HepG2 (cell line): ENCODE data around the gene SUPT6H. TPM values are rescaled to one million over a fixed set of nuclear protein-coding genes. Genes with fewer than 3 reads are reported as not detected.

ENCODE experiments used
- AKAP8 ChIP-seq: sonication (generic); formaldehyde crosslinking; IDR thresholded peaks from 2 replicates; pipeline ENCODE4 v1.5.1; 2020; ENCODE audit warnings: mild to moderate bottlenecking, missing genetic modification reagents
- BRD4 ChIP-seq: sonication (generic); formaldehyde crosslinking; IDR thresholded peaks from 2 replicates; pipeline ENCODE4 v1.4.0; 2020; ENCODE audit warnings: missing genetic modification reagents
- DNMT1 ChIP-seq: sonication (generic); formaldehyde crosslinking; IDR thresholded peaks from 2 replicates; pipeline ENCODE4 v1.5.1; 2020; ENCODE audit warnings: mild to moderate bottlenecking, missing genetic modification reagents
- KDM6A ChIP-seq: IDR thresholded peaks from 2 replicates; pipeline ENCODE4 v1.6.1; 2016; ENCODE audit warnings: low read depth
- MAF1 ChIP-seq: sonication (generic); formaldehyde crosslinking; IDR thresholded peaks from 2 replicates; pipeline ENCODE4 v1.5.0; 2020; ENCODE audit warnings: missing genetic modification reagents, borderline replicate concordance
- PAF1 ChIP-seq: IDR thresholded peaks from 2 replicates; pipeline ENCODE4 v1.6.1; 2016; ENCODE audit warnings: missing genetic modification reagents, missing compliant biosample characterization
- PRDM15 ChIP-seq: sonication (generic); formaldehyde crosslinking; IDR thresholded peaks from 2 replicates; pipeline ENCODE4 v1.4.0; 2020; ENCODE audit warnings: missing genetic modification reagents
- RBM22 ChIP-seq: fragments of 200-400 bp; formaldehyde crosslinking; optimal IDR thresholded peaks from 2 replicates; pipeline ENCODE3; 2017; ENCODE audit warnings: mild to moderate bottlenecking, low read length, moderate library complexity
- RBM39 ChIP-seq: fragments of 200-400 bp; formaldehyde crosslinking; IDR thresholded peaks from one replicate; pipeline ENCODE4 v1.6.1; 2018; ENCODE audit warnings: antibody characterized with exemption, mild to moderate bottlenecking, low read depth, low read length; ENCODE audit not compliant: poor library complexity, severe bottlenecking
- RERE ChIP-seq: IDR thresholded peaks from 2 replicates; pipeline ENCODE4 v1.6.1; 2016; ENCODE audit warnings: low read depth, missing genetic modification reagents, missing compliant biosample characterization
- RFX5 ChIP-seq: IDR thresholded peaks from 2 replicates; pipeline ENCODE4 v1.6.1; 2011; ENCODE audit warnings: low read depth, low read length, improper control_type of control experiment
- TP53 ChIP-seq: sonication (generic); formaldehyde crosslinking; conservative IDR thresholded peaks from 2 replicates; pipeline ENCODE4 v1.4.0; 2020; ENCODE audit warnings: missing genetic modification reagents
- YEATS2 ChIP-seq: sonication (generic); formaldehyde crosslinking; IDR thresholded peaks from 2 replicates; pipeline ENCODE4 v1.4.0; 2020; ENCODE audit warnings: missing genetic modification reagents, borderline replicate concordance
- YEATS4 ChIP-seq: sonication (generic); formaldehyde crosslinking; IDR thresholded peaks from 2 replicates; pipeline ENCODE4 v1.4.0; 2020; ENCODE audit warnings: missing genetic modification reagents, borderline replicate concordance
- ZBTB1 ChIP-seq: sonication (generic); formaldehyde crosslinking; IDR thresholded peaks from 2 replicates; pipeline ENCODE4 v1.4.0; 2020; ENCODE audit warnings: missing genetic modification reagents, borderline replicate concordance
- ZFP36 ChIP-seq: fragments of 150-350 bp; IDR thresholded peaks from 2 replicates; pipeline ENCODE4 v1.6.1; 2018; ENCODE audit warnings: borderline replicate concordance, low read length, low read depth; ENCODE audit not compliant: partially characterized antibody
- ZMAT3 ChIP-seq: sonication (generic); formaldehyde crosslinking; conservative IDR thresholded peaks from 2 replicates; pipeline ENCODE4 v1.7.0; 2021; ENCODE audit warnings: missing genetic modification reagents
- ZMYM4 ChIP-seq: sonication (generic); formaldehyde crosslinking; IDR thresholded peaks from 2 replicates; pipeline ENCODE4 v1.8.1; 2023; ENCODE audit warnings: mild to moderate bottlenecking, missing genetic modification reagents
- ZNF468 ChIP-seq: sonication (generic); formaldehyde crosslinking; IDR thresholded peaks from 2 replicates; pipeline ENCODE4 v1.8.0; 2022; ENCODE audit warnings: mild to moderate bottlenecking, moderate library complexity, missing genetic modification reagents
- ZNF790 ChIP-seq: sonication (generic); formaldehyde crosslinking; IDR thresholded peaks from 2 replicates; pipeline ENCODE4 v1.8.0; 2022; ENCODE audit warnings: missing genetic modification reagents, mild to moderate bottlenecking, borderline replicate concordance
- ZNF839 ChIP-seq: sonication (generic); formaldehyde crosslinking; IDR thresholded peaks from 2 replicates; pipeline ENCODE4 v1.4.0; 2020; ENCODE audit warnings: missing genetic modification reagents, mild to moderate bottlenecking, borderline replicate concordance
- ZSCAN31 ChIP-seq: sonication (generic); formaldehyde crosslinking; IDR thresholded peaks from 2 replicates; pipeline ENCODE4 v1.5.0; 2020; ENCODE audit warnings: low read depth, mild to moderate bottlenecking, missing genetic modification reagents
- polyA plus RNA-seq, 8 experiments: library from polyadenylated mRNA; depleted of rRNA in 3 of 8; stranded (reverse) in 7 of 8; unstranded in 1 of 8; fragments of >200 nt; fragmentation: Illumina TruSeq in 4 of 8; extraction: Trizol in 4 of 8; gene quantifications; 2 replicates each; pipeline versions ENCODE4 v1.2.1 to v1.2.3, GENCODE V29; 2011 to 2016; ENCODE audit warnings: low read depth in 4 of 8, missing spikeins in 1 of 8, mixed read lengths in 1 of 8; ENCODE audit not compliant: insufficient read depth in 1 of 8
- total RNA-seq, 5 experiments: library from RNA; depleted of rRNA; stranded (reverse); fragments of >200 nt; fragmentation: Illumina TruSeq; extraction: Trizol; gene quantifications; 2 replicates each; pipeline ENCODE4 v1.2.3, GENCODE V29; 2016; ENCODE audit warnings: low read depth in 1 of 5

SUPT6H gene
- total and polyA plus RNA-seq, 2 of the 13 experiments (the other 11 are each of a cell fraction or from before 2014, with no cell fraction given) = 32.7 to 39.9 TPM

DNA sequence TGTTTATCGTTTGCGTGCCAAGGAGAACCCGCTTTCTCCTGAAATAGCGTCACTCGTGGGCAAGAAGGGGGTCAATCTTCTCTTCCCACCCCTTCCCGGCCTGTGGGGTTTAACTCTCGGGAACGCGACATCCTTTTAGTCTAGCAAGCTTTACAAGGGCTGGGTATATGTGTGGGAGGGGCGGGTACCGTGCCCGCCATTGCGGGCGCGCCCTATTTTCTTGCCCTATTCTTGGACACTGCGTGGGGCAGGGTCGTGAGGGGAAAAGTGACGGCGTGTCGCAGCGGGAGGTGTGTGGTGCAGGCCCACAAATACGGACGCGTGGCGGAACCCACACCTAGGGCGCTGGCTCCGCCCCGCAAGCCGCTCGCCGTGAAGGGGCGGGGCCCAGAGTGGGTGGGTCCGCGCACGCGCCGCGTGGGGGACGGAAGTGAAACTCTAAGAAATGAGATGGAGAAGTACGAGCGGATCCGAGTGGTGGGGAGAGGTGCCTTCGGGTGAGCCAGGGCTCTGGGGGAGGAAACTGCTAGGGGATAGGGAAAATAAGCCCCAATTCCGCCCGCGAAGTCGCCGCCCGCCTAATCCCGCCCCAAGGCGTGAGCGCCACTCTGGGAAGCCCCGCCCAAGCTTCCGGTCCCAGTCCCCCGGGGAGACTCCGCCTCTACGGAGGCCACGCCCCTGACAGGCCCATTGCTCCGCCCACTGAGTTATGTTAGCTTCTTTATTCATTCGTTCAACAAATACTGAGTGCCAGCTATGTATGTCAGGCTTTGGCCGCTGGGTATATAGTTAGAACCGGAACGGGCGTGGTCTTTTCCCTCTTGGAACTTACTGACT lies 66.6 kb downstream of the SUPT6H start, which contains the start of gene NEK8 (continued):
- TF ChIP-seq YEATS2 (CRISPR knock-in tag) (no peak), ZMAT3 (CRISPR knock-in tag) (peak; percentile 64; the same call in 1 of the 2 replicates), YEATS4 (peak; percentile 70; the same call in 1 of the 2 replicates), TP53 (CRISPR knock-in tag) (0 out of 2 replicates have a peak, but pooled peaks have one; percentile 25), PAF1 (no peak), ZNF790 (no peak), MAF1 (CRISPR knock-in tag) (no peak), ZNF468 (no peak), ZMYM4 (CRISPR knock-in tag) (no peak), RFX5 (no peak), ZNF839 (no peak), ZFP36 (no peak), RERE (CRISPR knock-in tag) (no peak), ZSCAN31 (CRISPR knock-in tag) (0 out of 2 replicates have a peak, but pooled peaks have one; percentile 68), AKAP8 (CRISPR knock-in tag) (peak; percentile 69), RBM39 (peak; percentile 70), PRDM15 (CRISPR knock-in tag) (peak; percentile 30; the same call in 1 of the 2 replicates), ZBTB1 (CRISPR knock-in tag) (no peak), DNMT1 (no peak), BRD4 (CRISPR knock-in tag) (no peak), KDM6A (CRISPR knock-in tag) (no peak), RBM22 (no peak)
